ENCODE data around the gene NSG2. TPM values are rescaled to one million over a fixed set of nuclear protein-coding genes. Genes with fewer than 3 reads are reported as not detected.

NSG2 gene
- total RNA-seq, 1 donor from 2014 or later, result 7.1 TPM

- no peak overlapping the region for H3K27ac ChIP-seq
- no peaks in the 10 kb centered on the region for H3K27me3 ChIP-seq
- peak; percentile 37 to 70 for DNase-seq (ENCODE audit: extremely low spot score in 2 of 2)
- intact Hi-C loops (cut with DNase I), result no loop called here
- H3K9me3 ChIP-seq, result no peaks in the 10 kb centered on the region
- no peaks in the 10 kb centered on the region for H3K4me1 ChIP-seq
- no peaks in the 10 kb centered on the region for H3K36me3 ChIP-seq
- no peak overlapping the region for H3K4me3 ChIP-seq
- TF ChIP-seq CTCF (IDR thresholded peaks at IDR 0.05), result no peak
- no peak for TF ChIP-seq POLR2AphosphoS5 (IDR thresholded peaks at IDR 0.05; ENCODE audit: insufficient read depth in 1 of 2, low read depth in 1 of 2)
Observed at GRCh38 chr5:174147551-174147950, 102.0 kb downstream of the NSG2 start.

- DNase-seq (ENCODE audit: extremely low spot score in 2 of 2), result no peak
- Histone ChIP-seq H3K27ac (no peak overlapping the region), H3K9me3 (no peaks in the 10 kb centered on the region), H3K36me3 (no peaks in the 10 kb centered on the region), H3K27me3 (no peaks in the 10 kb centered on the region), H3K4me3 (no peak overlapping the region), H3K4me1 (no peaks in the 10 kb centered on the region)
- TF ChIP-seq CTCF (IDR thresholded peaks at IDR 0.05), result no peak
- TF ChIP-seq POLR2AphosphoS5 (IDR thresholded peaks at IDR 0.05; ENCODE audit: insufficient read depth in 1 of 2, low read depth in 1 of 2), result no peak
- TF ChIP-seq POLR2A (IDR thresholded peaks at IDR 0.05), result no peak
- intact Hi-C loops (cut with DNase I), result no loop called here
Observed at GRCh38 chr5:174148721-174149120, 103.2 kb downstream of the NSG2 start.

GRCh38 chr5:174149426-174149825 lies 103.9 kb downstream of the NSG2 start:
- Histone ChIP-seq H3K4me3 (no peak overlapping the region), H3K4me1 (no peaks in the 10 kb centered on the region), H3K27ac (no peak overlapping the region), H3K36me3 (no peaks in the 10 kb centered on the region), H3K27me3 (no peaks in the 10 kb centered on the region), H3K9me3 (no peaks in the 10 kb centered on the region)
- intact Hi-C loops (cut with DNase I), result no loop called here
- DNase-seq (ENCODE audit: extremely low spot score in 2 of 2), result peak in 1 of 2 donors; percentile 34
- TF ChIP-seq POLR2A (IDR thresholded peaks at IDR 0.05) (no peak), POLR2AphosphoS5 (IDR thresholded peaks at IDR 0.05; ENCODE audit: insufficient read depth in 1 of 2, low read depth in 1 of 2) (no peak), CTCF (IDR thresholded peaks at IDR 0.05) (no peak)

- H3K27me3 ChIP-seq, result no peaks in the 10 kb centered on the region
- intact Hi-C loops (cut with DNase I), result no loop called here
- TF ChIP-seq POLR2AphosphoS5 (IDR thresholded peaks at IDR 0.05; ENCODE audit: insufficient read depth in 1 of 2, low read depth in 1 of 2), result no peak
- TF ChIP-seq POLR2A (IDR thresholded peaks at IDR 0.05), result no peak
- no peak for DNase-seq (ENCODE audit: extremely low spot score in 2 of 2)
- no peak overlapping the region for H3K27ac ChIP-seq
- no peak overlapping the region for H3K4me3 ChIP-seq
- no peaks in the 10 kb centered on the region for H3K9me3 ChIP-seq
- H3K36me3 ChIP-seq, result no peaks in the 10 kb centered on the region
- no peaks in the 10 kb centered on the region for H3K4me1 ChIP-seq
Observed at GRCh38 chr5:174149989-174150388, 104.5 kb downstream of the NSG2 start.

- Histone ChIP-seq H3K27me3 (no peaks in the 10 kb centered on the region), H3K9me3 (no peaks in the 10 kb centered on the region), H3K4me3 (no peak overlapping the region), H3K36me3 (no peaks in the 10 kb centered on the region), H3K27ac (no peak overlapping the region), H3K4me1 (no peaks in the 10 kb centered on the region)
- intact Hi-C loops (cut with DNase I), result no loop called here
- TF ChIP-seq CTCF (IDR thresholded peaks at IDR 0.05), result no peak
- TF ChIP-seq POLR2A (IDR thresholded peaks at IDR 0.05), result no peak
- no peak for TF ChIP-seq POLR2AphosphoS5 (IDR thresholded peaks at IDR 0.05; ENCODE audit: insufficient read depth in 1 of 2, low read depth in 1 of 2)
- DNase-seq (ENCODE audit: extremely low spot score in 2 of 2), result no peak
Observed at GRCh38 chr5:174151599-174152181, 106.2 kb downstream of the NSG2 start.
